Heart left ventricle (tissue), 13 donors: Measurements from ENCODE around the gene ODF2L.

ENCODE experiments used
- POLR2A ChIP-seq, 2 donors: fragments of 450-650 bp; IDR thresholded peaks; one replicate each; pipeline ENCODE4 v1.6.1; 2017; ENCODE audit warnings: antibody characterized with exemption in 2 of 2, mild to moderate bottlenecking in 2 of 2, moderate library complexity in 2 of 2
- TF ChIP-seq, protein P1 (sequence below), 12 donors: fragments of 200-600 bp; sonication (generic) in 4 of 12; IDR thresholded peaks; one replicate each; pipeline versions ENCODE4 v1.5.0 to v1.8.0; 2018 to 2022; ENCODE audit warnings: antibody characterized with exemption in 12 of 12, mild to moderate bottlenecking in 5 of 12
- donor health status: ischemic (EF 13 %, LVEDD 7.1; RV severe dilation, severe dysfunction).
- donor health status: DM: no; HTN: yes; CAD: no.
- donor health status: DM: no; HTN: no; CAD: no.
- donor health status: ischemic (EF 25% LVEDD 6.9; RV normal size, moderate dysfunction).
- donor health status: ischemic (EF 25% LVEDD 5.7; RV mildly dilated, moderate dysfunction).
- donor health status: ischemic (EF 35%, LVEDD 5.7; RV mildly dilated, moderate dysfunction).
- donor health status: nonischemic (EF 11% LVEDD 7.7; RV severe dilation, severe dysfunction).
- donor health status: DM: yes; HTN: yes; CAD: no.
- donor health status: PGD.
- donor health status: ischemic (EF 29% LVEDD 5.4; RV normal size, mild dysfunction).
- donor health status: nonischemic (EF 23%, LVEDD 6.1; RV moderate dilation, normal function).

DNA sequence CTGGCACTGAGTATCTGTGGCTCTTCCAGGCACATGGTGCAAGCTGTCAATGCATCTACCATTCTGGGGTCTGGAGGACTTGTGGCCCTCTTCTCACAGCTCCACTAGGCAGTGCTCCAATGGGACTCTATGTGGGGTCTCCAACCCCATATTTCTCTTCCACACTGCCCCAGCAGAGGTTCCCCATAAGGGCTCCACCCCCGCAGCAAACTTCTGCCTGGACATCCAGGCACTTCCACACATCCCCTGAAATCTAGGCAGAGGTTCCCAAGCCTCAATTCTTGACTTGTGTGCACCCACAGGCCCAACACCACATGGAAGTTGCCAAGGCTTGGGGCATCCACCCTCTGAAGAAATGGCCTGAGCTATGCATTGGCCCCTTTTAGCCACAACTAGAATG is 18.8 kb downstream of the ODF2L start:
- TF ChIP-seq, protein P1, sequence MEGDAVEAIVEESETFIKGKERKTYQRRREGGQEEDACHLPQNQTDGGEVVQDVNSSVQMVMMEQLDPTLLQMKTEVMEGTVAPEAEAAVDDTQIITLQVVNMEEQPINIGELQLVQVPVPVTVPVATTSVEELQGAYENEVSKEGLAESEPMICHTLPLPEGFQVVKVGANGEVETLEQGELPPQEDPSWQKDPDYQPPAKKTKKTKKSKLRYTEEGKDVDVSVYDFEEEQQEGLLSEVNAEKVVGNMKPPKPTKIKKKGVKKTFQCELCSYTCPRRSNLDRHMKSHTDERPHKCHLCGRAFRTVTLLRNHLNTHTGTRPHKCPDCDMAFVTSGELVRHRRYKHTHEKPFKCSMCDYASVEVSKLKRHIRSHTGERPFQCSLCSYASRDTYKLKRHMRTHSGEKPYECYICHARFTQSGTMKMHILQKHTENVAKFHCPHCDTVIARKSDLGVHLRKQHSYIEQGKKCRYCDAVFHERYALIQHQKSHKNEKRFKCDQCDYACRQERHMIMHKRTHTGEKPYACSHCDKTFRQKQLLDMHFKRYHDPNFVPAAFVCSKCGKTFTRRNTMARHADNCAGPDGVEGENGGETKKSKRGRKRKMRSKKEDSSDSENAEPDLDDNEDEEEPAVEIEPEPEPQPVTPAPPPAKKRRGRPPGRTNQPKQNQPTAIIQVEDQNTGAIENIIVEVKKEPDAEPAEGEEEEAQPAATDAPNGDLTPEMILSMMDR (IDR thresholded peaks at IDR 0.05): no peak
- TF ChIP-seq POLR2A (IDR thresholded peaks at IDR 0.05): no peak
